ENCODE results near the gene NSL1. TPM values are rescaled to one million over a fixed set of nuclear protein-coding genes. Genes with fewer than 3 reads are reported as not detected.
A peak's percentile ranks its signal among the peaks of the same experiment; 100 is the strongest.
"Not testable (repeated sequence)": the region's sequence is repeated elsewhere in the genome, so short reads cannot be mapped to it uniquely, and the experiment has no call there.

The NSL1 gene
- total RNA-seq, 1 experiment from 2014 or later = 19.4 TPM

GRCh38 chr1:212711974-212712373 lies 79.6 kb downstream of the NSL1 start:
- DNase-seq (ENCODE audit: low spot score) = not testable (repeated sequence)

DNA sequence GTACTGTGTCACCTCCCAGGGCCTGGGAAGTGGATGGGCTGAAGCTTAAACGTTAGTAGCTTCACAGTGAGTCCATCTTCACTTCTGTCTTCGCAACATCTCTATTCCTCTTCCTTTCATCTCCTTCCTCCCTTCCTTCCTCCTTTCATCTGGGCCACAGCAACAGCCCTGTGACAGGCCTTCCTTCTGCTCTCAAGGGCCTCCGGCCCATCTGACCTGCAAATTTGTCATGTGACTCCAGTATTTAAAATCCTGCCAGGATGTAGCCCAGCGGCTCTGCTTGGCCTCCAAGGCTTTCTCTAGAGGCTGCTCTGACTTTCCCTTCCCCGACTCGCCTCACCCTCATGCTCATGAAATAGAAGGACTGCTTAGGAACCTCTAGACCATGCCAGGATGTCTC lies 81.0 kb downstream of the NSL1 start:
- no peak for DNase-seq (ENCODE audit: low spot score)

DNA sequence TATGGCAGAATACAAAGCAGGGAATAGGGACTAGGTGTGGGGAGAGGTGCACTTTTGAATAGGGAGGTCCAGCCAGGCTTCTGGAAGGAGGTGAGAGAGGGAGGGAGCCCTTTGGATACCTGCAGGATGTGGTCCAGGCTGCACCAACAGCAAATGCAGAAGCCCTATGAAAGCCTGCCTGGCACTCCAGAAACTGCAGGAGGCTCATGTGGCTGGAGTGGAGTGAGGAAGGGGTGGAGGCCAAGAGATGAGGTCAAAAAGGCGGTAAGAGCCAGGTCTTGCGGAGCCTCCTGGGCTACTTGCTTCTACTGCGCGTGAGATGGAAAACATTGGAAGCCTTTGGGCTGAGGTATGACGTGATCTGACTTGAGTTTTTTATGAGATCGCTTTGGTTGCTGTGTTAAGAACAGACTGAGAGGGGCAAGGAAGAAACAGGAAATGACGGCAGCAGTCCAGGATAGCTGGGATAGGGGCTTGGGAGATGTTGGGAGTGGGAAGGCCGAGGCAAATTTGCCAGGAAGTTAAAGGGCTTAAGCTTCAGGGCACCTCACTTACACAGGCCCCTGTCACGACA lies 87.5 kb downstream of the NSL1 start:
- no peak for DNase-seq (ENCODE audit: low spot score)

GRCh38 chr1:212702672-212703071 lies 88.9 kb downstream of the NSL1 start:
- no peak for DNase-seq (ENCODE audit: low spot score)

DNA sequence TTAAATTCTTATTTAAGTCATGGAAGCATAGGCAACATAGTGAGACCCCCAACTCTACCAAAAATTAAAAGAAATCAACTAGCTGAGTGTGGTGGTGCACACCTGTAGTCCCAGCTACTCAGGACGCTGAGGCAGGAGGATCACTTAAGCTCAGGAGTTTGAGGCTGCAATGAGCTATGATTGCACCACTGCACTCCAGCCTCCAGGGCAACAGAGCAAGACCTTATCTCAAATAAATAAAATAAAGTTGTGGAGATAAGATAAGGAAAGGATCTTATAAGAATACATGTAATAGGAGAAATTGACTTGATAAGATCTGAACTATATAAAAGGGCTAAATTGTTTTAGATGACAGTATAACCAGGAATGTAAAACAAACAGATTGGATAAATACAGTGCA lies 89.7 kb downstream of the NSL1 start:
- DNase-seq (ENCODE audit: low spot score) = no peak

DNA sequence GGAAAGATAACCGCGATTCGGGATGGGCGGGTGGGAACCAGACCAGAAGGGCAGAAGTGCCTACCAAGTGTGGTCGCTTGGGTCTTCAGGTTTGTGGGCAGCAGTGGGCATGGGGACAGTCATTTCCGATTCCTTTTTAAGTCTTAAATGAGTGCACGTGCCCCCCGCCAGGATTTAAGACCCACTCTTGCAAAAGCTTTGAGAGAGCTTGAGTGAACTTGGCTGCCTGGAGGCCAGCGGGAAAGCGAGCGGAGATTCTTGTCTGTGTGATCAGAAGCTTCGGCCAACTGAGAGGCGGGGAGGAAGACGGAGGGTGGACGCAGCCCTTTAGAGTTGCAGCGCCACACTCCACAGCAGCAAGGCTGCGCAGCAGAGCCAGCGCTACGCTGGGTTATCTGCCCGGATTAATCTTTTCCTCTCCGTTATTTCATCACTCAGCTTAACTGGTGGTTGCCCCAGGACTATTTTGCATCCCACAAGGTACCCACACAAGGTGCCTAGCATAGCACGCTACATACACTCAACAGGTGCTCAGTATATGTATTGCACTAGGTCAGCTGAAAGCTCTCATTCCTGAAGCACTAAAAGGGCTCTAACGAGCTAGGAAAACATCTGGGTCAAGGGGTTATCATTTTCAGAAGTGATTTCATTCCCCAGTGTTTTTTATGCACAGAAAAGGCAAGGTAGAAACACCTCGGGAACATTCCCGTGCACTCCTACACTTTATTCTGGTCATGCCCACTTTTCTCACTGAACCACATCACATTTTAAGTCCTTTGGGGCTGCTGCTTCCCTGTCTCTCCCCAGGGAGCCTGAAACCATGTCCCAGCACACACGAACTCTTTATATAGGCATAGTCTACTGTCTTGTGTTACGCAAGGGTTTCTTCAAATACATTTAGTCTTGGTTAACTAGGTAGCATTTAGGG lies 90.4 kb downstream of the NSL1 start:
- no peak for DNase-seq (ENCODE audit: low spot score)

DNA sequence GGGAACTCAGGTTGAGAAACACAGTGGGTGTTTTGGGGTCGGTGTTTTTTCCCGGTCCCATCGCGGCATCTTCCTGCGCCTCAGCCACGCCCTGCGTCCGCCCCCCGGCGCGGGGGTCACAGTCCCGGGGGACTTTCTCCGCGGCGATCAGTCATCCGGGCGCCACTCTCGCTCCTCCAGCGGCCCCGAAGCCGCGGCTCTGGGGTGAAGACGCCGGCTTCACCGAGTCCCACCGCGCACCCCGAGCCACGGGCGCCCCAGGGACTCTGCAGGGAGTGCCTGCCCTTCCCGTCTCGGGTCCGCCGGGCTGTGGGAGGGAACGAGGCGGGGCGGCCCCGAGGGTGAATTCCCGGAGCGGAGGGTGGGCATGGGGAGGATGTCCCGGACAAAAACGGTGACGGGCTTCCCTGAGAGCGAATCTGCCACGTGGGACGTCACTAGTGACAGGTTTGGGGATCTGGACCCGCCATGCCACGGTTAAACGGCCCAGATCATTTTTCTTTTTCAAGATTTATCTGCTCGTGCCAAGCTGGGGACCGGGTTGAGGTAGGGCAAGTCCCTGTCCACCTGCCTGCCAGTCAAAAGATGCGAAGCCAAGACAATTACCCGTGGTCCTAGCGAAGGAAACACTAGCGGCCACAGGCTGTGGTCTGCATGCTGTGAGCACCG lies 91.2 kb downstream of the NSL1 start:
- no peak for DNase-seq (ENCODE audit: low spot score)

- DNase-seq (ENCODE audit: low spot score) = peak; percentile 33
Observed at GRCh38 chr1:212699625-212700222, 91.9 kb downstream of the NSL1 start, which contains the start of gene BATF3. BATF3 (minus strand) TSS chr1:212699840; CDS start chr1:212699762, 78 bp downstream.

DNA sequence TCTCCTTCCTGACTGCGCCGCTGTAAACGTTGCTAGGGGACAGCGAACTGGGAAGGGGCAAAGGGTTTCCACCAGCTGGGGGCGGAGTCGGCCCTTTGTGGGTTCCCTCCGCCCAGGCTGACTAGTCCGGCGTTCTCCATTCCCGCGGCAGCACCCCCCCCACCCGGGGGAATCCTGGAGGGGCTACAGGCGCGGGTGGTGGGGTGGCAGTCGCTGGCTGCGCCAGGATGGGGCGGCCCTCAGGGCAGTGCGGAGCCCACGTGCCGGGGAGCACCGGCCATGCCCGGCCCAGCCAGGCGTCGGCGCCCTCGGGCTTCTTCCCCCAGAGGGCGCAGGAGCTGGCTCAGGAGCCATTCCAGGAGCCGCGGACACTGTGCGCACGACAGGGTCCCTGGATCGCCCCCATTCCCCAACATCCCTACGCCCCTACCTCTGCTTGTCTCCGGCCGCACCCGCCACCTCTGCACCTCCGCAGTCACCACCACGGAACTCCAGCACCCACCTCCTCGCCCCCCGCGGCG lies 92.4 kb downstream of the NSL1 start:
- DNase-seq (ENCODE audit: low spot score) = peak; percentile 50

- no peak for DNase-seq (ENCODE audit: low spot score)
Observed at GRCh38 chr1:212698467-212699103, 93.0 kb downstream of the NSL1 start.

GRCh38 chr1:212696721-212697331 lies 94.8 kb downstream of the NSL1 start:
- no peak for DNase-seq (ENCODE audit: low spot score)

- no peak for DNase-seq (ENCODE audit: low spot score)
Observed at GRCh38 chr1:212692774-212693644, 98.6 kb downstream of the NSL1 start.

DNA sequence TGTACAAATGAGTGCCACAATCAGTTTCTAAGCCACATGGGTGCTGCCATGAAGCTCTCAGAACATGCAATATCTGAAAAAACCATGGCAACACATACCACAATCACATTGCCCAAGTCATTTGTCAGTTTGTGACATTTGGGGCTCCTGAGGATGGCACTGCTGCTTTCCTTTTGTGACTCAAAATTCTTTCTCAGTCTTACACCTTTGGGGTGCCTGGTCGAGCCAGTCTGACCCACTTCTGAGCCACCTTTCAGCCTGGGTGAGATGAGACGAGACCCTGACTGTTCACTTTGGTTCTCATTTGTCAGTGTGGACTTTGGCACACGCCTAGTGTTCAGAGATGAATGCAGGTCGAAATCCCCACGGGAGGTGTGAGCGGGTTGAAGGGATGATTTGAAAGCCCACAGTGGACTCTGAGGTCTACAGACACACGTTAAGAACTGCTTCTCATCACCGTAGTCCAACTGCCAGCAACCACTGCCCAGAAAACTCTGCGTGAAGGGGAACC lies 100.0 kb downstream of the NSL1 start:
- DNase-seq (ENCODE audit: low spot score) = no peak

DNA sequence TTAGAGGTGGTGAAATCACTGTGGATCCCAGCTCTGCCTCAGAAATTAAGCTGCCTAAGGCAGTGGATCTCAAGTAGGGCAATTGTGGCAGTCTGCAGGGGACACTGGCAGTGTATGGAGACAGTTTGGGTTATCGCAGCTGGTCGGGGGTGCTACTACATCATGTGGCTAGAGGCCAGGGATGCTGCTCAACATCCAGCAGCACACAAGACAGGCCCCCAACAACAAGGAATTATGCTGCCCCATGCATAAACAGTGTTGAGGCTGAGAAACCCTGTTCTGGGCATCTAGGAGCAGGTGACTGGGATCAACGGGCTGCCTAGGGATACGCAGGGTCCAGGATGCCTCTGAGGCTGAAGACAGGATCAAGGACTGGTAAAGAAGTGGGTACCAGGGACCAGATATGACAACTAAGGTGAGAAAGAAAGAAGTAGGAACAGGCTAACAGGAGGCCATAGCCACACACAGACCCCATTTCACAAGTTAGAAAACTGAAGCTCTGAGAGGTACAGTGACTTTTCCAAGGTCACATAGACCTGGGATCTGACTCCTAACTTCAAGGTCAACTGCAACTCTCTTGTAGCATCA lies 100.7 kb downstream of the NSL1 start:
- DNase-seq (ENCODE audit: low spot score) = no peak

GRCh38 chr1:212689758-212690529 lies 101.6 kb downstream of the NSL1 start:
- no peak for DNase-seq (ENCODE audit: low spot score)

DNA sequence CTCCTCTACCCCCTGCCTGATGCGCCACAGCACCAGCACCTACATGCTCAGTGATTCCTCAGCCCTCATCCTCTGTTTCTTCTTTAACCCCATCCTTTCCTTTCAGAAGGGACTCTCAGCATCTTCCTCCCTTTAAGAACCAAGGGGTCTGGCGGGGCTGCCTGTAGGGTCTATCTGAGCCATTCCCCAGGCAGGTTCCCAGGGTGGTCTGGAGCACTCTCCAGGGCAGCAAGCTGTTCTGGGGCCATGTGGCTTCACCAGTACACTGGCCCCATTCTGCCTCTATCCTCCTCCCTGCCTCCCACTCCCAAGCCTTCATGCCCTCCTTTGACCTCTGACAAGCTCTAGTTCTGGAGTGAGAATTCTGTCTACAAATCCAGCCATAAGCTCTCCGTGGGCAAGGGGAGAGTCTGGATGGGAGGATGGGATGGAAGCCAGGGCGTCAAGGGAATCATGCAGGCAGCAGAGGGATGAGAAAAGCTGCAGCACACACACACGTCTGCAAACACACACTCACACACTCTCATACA lies 102.3 kb downstream of the NSL1 start:
- no peak for DNase-seq (ENCODE audit: low spot score)

DNA sequence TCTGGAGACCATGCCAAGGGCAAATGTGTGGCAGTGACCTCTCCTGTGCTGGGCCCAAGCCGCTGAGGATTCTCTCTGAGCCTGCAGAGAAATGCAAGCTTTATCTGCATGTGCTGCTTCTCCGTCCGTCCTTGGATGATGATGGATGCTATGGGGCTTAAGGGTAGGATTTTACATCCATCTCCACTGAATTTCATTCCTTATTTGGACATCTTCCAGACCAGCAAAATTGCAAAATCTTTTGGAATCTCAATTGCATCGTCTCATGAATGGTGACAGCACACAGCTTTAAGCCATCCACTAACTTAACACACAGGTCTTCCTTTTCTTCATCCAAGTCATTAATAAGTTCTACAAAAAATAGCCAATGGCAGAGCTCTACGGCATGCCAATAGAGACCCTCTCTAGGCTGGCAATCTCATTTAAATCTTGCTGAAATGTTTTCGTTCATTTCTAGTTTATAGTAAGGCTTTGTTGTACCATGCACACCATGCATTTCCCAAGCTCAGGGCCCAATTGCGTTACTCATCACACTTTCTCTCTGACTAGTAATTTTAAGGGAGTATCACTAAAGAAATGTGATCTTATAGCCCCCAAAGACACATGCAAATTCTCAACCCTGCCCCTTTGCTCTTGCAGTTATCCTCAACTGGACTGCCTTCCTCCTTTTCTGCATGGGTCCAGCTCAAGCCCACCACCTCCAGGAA lies 103.1 kb downstream of the NSL1 start:
- no peak for DNase-seq (ENCODE audit: low spot score)

GRCh38 chr1:212687811-212688210 lies 103.8 kb downstream of the NSL1 start:
- no peak for DNase-seq (ENCODE audit: low spot score)
